GM06990 (cell line): ENCODE results near the gene EIF2D.
A peak's percentile ranks its signal among the peaks of the same experiment; 100 is the strongest.
"Not testable (repeated sequence)": the region's sequence is repeated elsewhere in the genome, so short reads cannot be mapped to it uniquely, and the experiment has no call there.

Source experiments
- DNase-seq: peaks from one replicate; pipeline ENCODE4 v3.0.0-alpha.2; 2011; ENCODE audit not compliant: insufficient read length; ENCODE audit errors: extremely low read depth
- H3K27me3 ChIP-seq: replicated peaks from 2 replicates; pipeline ENCODE4 v1.6.0; 2011; ENCODE audit warnings: low read length; ENCODE audit not compliant: control insufficient read depth, insufficient read depth
- H3K36me3 ChIP-seq: 2 replicates; pipeline ENCODE4 v1.5.1; 2011; ENCODE audit warnings: low read length; ENCODE audit not compliant: control insufficient read depth, insufficient read depth
- H3K4me3 ChIP-seq: replicated peaks from 2 replicates; pipeline ENCODE4 v1.5.1; 2011; ENCODE audit warnings: low read depth, mild to moderate bottlenecking, control low read depth, low read length
- TF ChIP-seq, protein P1 (sequence below): IDR thresholded peaks from 2 replicates; pipeline ENCODE4 v1.5.1; 2011; ENCODE audit warnings: low read length, control low read depth, mild to moderate bottlenecking, inconsistent platforms; ENCODE audit not compliant: insufficient read depth, poor library complexity, severe bottlenecking

The EIF2D gene

DNA sequence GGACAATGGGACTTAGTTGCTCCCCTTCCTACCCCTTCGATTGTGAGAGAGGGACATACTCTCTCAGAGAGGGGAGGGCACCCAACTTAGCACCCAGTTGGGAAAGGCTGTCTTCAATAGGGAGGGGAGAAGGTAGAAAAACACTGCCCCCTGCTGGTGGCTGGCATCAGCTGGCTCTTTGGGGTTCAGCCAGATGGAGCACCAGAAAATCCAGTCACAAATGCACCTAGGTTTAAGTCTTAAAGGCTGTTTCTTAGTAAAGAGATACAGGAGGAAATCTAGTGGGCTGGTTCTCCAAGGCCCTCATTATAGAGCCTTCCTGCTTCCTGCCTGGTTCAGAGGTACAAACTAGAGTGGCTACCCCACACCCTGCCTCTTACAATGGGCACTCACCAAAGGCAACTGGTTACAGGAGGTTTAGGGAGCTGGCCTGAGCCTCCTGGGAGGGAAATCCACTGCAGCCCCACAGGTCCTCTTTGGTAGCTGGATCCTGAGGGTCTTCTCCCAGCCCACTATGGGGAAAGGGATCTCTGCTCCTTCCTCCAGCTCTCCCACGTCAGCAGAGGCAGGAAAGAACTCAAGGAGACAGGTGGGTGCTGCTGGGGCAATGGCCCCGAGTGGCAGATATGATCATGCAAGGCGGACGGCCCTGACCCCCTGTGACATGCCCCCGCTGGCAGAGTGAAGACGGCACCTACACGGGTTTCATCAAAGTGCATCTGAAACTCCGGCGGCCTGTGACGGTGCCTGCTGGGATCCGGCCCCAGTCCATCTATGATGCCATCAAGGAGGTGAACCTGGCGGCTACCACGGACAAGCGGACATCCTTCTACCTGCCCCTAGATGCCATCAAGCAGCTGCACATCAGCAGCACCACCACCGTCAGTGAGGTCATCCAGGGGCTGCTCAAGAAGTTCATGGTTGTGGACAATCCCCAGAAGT is 28.3 kb downstream of the EIF2D start:
- Histone ChIP-seq H3K36me3 (peaks cover 29% of the 10 kb centered on the region), H3K4me3 (no peak overlapping the region), H3K27me3 (no peaks in the 10 kb centered on the region)
- TF ChIP-seq, protein P1, sequence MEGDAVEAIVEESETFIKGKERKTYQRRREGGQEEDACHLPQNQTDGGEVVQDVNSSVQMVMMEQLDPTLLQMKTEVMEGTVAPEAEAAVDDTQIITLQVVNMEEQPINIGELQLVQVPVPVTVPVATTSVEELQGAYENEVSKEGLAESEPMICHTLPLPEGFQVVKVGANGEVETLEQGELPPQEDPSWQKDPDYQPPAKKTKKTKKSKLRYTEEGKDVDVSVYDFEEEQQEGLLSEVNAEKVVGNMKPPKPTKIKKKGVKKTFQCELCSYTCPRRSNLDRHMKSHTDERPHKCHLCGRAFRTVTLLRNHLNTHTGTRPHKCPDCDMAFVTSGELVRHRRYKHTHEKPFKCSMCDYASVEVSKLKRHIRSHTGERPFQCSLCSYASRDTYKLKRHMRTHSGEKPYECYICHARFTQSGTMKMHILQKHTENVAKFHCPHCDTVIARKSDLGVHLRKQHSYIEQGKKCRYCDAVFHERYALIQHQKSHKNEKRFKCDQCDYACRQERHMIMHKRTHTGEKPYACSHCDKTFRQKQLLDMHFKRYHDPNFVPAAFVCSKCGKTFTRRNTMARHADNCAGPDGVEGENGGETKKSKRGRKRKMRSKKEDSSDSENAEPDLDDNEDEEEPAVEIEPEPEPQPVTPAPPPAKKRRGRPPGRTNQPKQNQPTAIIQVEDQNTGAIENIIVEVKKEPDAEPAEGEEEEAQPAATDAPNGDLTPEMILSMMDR, result peak; percentile 92
- DNase-seq, result no peak

DNA sequence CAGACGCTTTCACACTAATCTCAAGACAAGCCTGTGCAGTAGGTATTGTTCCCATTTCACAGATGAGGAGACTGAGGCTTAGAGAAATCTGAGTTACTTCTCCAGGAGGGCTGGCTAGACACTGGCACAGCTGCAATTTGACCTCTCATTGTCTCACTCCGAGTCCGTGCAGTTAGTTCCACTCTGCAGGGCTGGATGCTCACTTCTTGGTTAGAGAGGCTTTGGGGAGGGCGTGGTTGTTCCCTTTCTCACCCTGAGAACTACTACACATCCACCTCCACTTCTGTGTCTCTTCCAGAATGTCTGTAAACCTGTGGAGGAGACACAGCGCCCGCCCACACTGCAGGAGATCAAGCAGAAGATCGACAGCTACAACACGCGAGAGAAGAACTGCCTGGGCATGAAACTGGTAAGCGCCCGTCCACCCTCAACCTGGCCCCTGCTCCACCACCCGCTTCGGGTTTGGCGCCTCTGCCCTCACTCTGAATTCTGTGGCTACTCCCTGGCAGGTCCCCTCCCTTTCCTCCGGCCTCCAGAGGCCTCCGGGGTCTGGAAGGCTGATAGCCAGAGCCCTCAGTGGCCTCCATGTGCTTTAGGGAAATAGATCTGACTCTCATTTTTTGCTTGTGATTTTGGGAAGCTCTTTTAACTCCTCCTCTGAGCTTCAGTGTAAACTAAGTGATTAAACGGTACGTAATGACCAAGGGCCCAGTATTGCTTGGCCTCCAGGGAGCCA is 29.1 kb downstream of the EIF2D start:
- DNase-seq, result no peak
- Histone ChIP-seq H3K4me3 (no peak overlapping the region), H3K36me3 (peaks cover 28% of the 10 kb centered on the region), H3K27me3 (no peaks in the 10 kb centered on the region)
- TF ChIP-seq, protein P1, result no peak

DNA sequence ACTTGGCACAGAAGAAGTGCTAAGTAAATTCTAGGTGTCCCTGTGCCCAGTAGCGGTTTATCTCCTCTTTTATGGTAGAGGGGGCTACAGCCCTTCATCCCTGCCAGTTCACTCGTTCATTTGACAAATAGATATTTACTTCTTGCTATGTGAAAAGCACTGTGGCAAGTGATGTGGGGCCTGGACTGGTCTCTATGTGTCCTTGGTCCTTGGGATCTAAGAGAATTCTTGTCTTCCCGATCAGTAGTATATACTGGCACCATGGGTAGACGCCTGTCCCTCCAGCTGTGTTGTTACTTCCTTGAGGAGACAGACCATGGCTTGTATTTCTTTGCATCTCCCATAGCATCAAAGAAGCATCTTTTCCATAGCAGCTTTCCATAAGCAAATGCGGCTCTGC is 29.7 kb downstream of the EIF2D start:
- Histone ChIP-seq H3K27me3 (no peaks in the 10 kb centered on the region), H3K36me3 (peaks cover 28% of the 10 kb centered on the region), H3K4me3 (no peak overlapping the region)
- TF ChIP-seq, protein P1, result no peak
- no peak for DNase-seq

DNA sequence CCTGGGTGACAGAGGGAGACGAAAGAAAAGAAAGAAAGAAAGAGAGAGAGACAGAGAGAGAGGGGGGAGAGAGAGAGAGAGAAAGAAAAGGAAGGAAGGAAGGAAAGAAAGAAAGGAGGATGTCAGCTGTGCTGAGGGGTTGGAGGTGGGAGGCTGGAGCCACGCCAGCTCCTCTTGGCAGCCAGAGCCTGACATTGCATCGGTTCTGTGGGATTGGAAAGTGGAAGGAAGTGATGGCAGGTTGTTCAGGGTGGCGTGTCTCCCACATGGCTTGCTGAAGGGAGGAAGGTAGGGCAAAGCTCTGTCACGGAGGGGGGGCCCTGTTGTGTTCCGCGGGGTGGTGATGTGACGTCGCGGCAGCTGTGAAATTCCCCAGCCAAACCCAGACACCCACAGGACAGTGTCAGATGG is 30.7 kb downstream of the EIF2D start:
- H3K27me3 ChIP-seq, result no peaks in the 10 kb centered on the region
- TF ChIP-seq, protein P1, result no peak
- no peak for DNase-seq
- peaks cover 24% of the 10 kb centered on the region for H3K36me3 ChIP-seq
- no peak overlapping the region for H3K4me3 ChIP-seq

DNA sequence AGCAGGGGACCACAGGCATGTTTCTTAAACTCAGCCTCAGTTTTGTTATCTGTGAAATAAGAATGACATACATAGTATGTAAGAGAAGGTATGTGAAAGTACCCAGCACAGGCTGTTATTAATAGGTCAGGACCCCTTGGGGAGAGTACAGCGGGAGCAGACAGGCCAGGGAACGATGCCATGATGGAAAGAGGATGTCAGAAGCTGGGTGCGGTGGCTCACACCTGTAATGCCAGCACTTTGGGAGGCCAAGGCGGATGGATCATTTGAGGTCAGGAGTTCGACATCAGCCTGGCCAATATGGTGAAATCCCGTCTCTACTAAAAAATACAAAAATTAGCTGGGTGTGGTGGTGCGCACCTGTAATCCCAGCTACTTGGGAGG is 31.2 kb downstream of the EIF2D start:
- H3K36me3 ChIP-seq, result peaks cover 19% of the 10 kb centered on the region
- not testable (repeated sequence) for DNase-seq, H3K27me3 ChIP-seq, H3K4me3 ChIP-seq
